Measurements from ENCODE around the gene MANBA.

Gene MANBA

DNA sequence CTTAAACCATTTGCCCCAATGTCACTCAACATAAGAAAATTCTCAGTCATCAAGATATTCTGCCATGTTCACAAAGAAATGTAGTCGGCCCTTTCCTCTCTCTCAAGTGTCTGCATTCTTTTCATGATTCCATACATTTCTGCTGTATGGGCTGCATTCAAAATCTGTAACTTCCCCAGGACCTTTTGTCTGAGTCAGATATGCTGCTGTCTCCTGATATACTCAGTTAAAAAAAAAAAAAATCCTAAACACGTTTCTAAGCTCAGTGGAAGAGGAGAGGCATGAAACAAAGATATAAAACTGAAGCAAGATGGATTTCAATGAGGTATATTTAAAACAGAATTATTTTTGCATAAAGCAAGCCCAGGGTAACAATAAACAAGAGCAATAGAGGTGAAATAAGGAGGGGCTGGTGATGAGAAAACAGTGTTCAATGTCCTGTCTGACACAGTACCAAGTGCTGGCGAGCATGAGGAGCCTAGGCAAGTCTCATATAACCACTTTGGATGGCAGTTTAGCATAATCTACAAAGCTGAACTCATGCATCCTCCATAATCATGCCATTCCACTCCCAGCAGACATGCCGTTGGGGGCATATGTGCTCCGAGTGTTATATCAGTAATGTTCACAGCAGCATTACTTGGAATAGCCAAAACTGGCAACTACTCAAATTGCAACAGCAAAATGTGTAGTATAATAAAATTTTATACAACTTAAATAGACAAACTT, 76.7 kb downstream of the MANBA start:
- TF ChIP-seq, protein P1, sequence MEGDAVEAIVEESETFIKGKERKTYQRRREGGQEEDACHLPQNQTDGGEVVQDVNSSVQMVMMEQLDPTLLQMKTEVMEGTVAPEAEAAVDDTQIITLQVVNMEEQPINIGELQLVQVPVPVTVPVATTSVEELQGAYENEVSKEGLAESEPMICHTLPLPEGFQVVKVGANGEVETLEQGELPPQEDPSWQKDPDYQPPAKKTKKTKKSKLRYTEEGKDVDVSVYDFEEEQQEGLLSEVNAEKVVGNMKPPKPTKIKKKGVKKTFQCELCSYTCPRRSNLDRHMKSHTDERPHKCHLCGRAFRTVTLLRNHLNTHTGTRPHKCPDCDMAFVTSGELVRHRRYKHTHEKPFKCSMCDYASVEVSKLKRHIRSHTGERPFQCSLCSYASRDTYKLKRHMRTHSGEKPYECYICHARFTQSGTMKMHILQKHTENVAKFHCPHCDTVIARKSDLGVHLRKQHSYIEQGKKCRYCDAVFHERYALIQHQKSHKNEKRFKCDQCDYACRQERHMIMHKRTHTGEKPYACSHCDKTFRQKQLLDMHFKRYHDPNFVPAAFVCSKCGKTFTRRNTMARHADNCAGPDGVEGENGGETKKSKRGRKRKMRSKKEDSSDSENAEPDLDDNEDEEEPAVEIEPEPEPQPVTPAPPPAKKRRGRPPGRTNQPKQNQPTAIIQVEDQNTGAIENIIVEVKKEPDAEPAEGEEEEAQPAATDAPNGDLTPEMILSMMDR (IDR thresholded peaks at IDR 0.05; ENCODE audit: low read depth, low read length, missing control alignments), result no peak
- H3K4me3 ChIP-seq (replicated peaks; ENCODE audit: low read depth, low read length), result no peak overlapping the region
- DNase-seq (ENCODE audit: extremely low read depth, low read depth), result no peak

DNA sequence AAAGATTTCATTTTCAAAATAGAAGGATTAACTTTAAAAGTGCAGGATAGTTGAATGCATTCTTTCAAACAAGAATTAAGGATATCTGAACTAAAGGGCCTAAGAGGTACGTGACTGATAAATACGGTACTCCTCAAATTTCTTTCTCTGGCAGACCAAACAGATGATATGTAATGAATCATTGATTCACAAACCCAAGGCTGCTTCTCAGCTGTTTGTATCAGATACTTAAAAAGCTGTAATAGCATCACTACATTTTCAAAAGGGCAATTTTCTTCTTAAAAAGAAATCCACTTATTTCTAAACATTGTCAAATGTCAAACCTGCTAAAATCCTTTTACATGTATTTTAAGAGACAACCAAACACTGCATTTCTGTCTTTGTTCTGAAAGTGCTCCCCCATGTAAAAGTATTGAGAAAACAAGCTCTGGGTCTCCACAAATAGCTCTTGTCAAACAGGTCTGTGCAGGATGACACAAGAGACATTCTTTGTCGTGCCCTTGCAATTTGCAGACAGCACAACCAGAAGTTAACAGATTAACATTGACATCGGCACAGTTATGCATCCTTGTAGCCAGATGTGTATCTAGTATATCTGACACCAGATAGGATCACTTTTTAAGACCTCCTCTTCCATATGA, 82.0 kb downstream of the MANBA start:
- no peak overlapping the region for H3K4me3 ChIP-seq (replicated peaks; ENCODE audit: low read depth, low read length)
- TF ChIP-seq, protein P1 (IDR thresholded peaks at IDR 0.05; ENCODE audit: low read depth, low read length, missing control alignments), result no peak
- DNase-seq (ENCODE audit: extremely low read depth, low read depth), result no peak

DNA sequence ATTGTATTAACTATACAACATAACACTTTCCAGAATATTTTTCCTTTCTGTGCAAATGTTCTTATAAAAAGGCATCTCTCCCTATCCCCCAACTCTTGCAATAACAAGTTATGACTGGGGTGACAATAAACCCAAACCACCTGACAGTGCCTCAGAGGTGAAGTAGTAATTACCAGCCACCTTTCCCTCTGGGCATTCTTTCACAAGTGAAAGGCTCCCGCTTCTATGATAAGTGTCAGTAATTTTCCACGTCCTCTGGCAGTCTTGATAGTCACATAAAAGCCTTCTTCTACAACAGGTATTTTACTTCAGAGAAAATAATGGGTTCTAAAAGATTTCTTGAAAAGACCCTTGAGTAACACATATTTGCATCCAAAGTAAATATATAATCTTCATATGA, 82.7 kb downstream of the MANBA start:
- TF ChIP-seq, protein P1 (IDR thresholded peaks at IDR 0.05; ENCODE audit: low read depth, low read length, missing control alignments), result no peak
- DNase-seq (ENCODE audit: extremely low read depth, low read depth), result no peak
- H3K4me3 ChIP-seq (replicated peaks; ENCODE audit: low read depth, low read length), result no peak overlapping the region

- DNase-seq (ENCODE audit: extremely low read depth, low read depth), result no peak
- H3K4me3 ChIP-seq (replicated peaks; ENCODE audit: low read depth, low read length), result no peak overlapping the region
- TF ChIP-seq, protein P1 (IDR thresholded peaks at IDR 0.05; ENCODE audit: low read depth, low read length, missing control alignments), result no peak
Measured at GRCh38 chr4:102675141-102675540, 85.6 kb downstream of the MANBA start.

DNA sequence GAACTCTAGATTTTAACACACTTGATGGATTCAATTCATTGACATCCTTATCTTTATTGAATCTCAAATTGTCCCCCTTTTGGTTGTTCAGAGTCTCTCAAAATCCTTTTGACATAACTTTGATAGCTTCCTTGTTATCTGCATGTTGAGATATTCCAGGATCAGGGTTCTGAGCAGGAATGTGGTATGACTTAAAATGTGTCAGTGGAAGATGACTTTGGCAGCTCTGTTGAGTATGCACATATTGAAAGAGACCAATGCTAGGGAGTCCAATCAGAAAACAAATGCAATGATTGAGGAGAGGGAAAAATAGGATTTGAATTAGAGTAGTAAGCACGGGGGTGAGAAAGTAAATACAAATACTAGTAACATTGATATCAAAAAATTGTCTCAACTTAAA, 93.8 kb downstream of the MANBA start:
- no peak for DNase-seq (ENCODE audit: extremely low read depth, low read depth)
- TF ChIP-seq, protein P1 (IDR thresholded peaks at IDR 0.05; ENCODE audit: low read depth, low read length, missing control alignments), result no peak
- no peak overlapping the region for H3K4me3 ChIP-seq (replicated peaks; ENCODE audit: low read depth, low read length)

GRCh38 chr4:102665527-102665926, 95.2 kb downstream of the MANBA start:
- DNase-seq (ENCODE audit: extremely low read depth, low read depth), result peak; percentile 16
- TF ChIP-seq, protein P1 (IDR thresholded peaks at IDR 0.05; ENCODE audit: low read depth, low read length, missing control alignments), result no peak
- no peak overlapping the region for H3K4me3 ChIP-seq (replicated peaks; ENCODE audit: low read depth, low read length)
